ENCODE data around the gene EFS. TPM values are rescaled to one million over a fixed set of nuclear protein-coding genes. Genes with fewer than 3 reads are reported as not detected.

EFS gene
- polyA plus RNA-seq, 1 donor (not counting 4 experiments of a cell fraction or from before 2014, with no cell fraction given) = 1.4 TPM

- H3K36me3 ChIP-seq (ENCODE audit: control insufficient read depth in 2 of 2, extremely low read depth in 1 of 2, insufficient read depth in 2 of 2, low read length in 2 of 2) = peaks cover 0 to 2% of the 10 kb centered on the region in 2 experiments
- no peak for FAIRE-seq
- dilution Hi-C loops (cut with MboI; ENCODE audit: extremely low pct_ligation_motif_present, low sequenced_read_pairs) = no loop called here
Measured at GRCh38 chr14:23355871-23356435, 9.0 kb downstream of the EFS start.

GRCh38 chr14:23354990-23355389 lies 10.0 kb downstream of the EFS start:
- dilution Hi-C loops (cut with MboI; ENCODE audit: extremely low pct_ligation_motif_present, low sequenced_read_pairs) = no loop called here
- no peak overlapping the region for H3K4me2 ChIP-seq (ENCODE audit: control insufficient read depth, extremely low read depth, insufficient read depth, low read depth, low read length)
- no peaks in the 10 kb centered on the region for H3K9me1 ChIP-seq (ENCODE audit: control insufficient read depth, extremely low read depth, insufficient read depth, low read length)
- H3K27me3 ChIP-seq (ENCODE audit: control insufficient read depth, extremely low read depth, insufficient read depth, low read length) = peaks cover 20% of the 10 kb centered on the region
- H4K20me1 ChIP-seq (ENCODE audit: control insufficient read depth, extremely low read depth, insufficient read depth, low read length) = no peaks in the 10 kb centered on the region
- no peak overlapping the region for H3K4me3 ChIP-seq (ENCODE audit: control insufficient read depth in 2 of 3, extremely low read depth in 1 of 3, insufficient read depth in 2 of 3, low read depth in 1 of 3, low read length in 3 of 3)
- no peak overlapping the region for H3K9ac ChIP-seq (ENCODE audit: control insufficient read depth, extremely low read depth, insufficient read depth, low read length)
- DNase-seq (ENCODE audit: low read depth, low spot score) = no peak
- no peak for FAIRE-seq
- H3K79me2 ChIP-seq (ENCODE audit: control insufficient read depth, insufficient read depth, low read length) = no peaks in the 10 kb centered on the region
- H3K27ac ChIP-seq (ENCODE audit: control insufficient read depth, insufficient read depth, low read length) = no peak overlapping the region
- H3K36me3 ChIP-seq (ENCODE audit: control insufficient read depth in 2 of 2, extremely low read depth in 1 of 2, insufficient read depth in 2 of 2, low read length in 2 of 2) = peaks cover 0 to 2% of the 10 kb centered on the region in 2 experiments
- peaks cover 3% of the 10 kb centered on the region for H3K4me1 ChIP-seq (ENCODE audit: control insufficient read depth, extremely low read depth, insufficient read depth, low read length)
- H2AFZ ChIP-seq (ENCODE audit: control insufficient read depth, low read length) = no peak overlapping the region
- TF ChIP-seq EZH2 (IDR thresholded peaks at IDR 0.05; ENCODE audit: low read length) (no peak), CTCF (optimal IDR thresholded peaks at IDR 0.05 in 1 of 3, IDR thresholded peaks at IDR 0.05 in 1 of 3, conservative IDR thresholded peaks at IDR 0.05 in 1 of 3; ENCODE audit: extremely low read depth in 1 of 3, insufficient read depth in 2 of 3, low read length in 3 of 3) (no peak)
- no peaks in the 10 kb centered on the region for H3K9me3 ChIP-seq (ENCODE audit: control insufficient read depth, low read depth, low read length)

More at GRCh38 chr14:23355871-23356435, 9.0 kb downstream of the EFS start:
- Histone ChIP-seq H3K4me1 (ENCODE audit: control insufficient read depth, extremely low read depth, insufficient read depth, low read length) (peaks cover 3% of the 10 kb centered on the region), H3K9ac (ENCODE audit: control insufficient read depth, extremely low read depth, insufficient read depth, low read length) (no peak overlapping the region), H2AFZ (ENCODE audit: control insufficient read depth, low read length) (no peak overlapping the region), H3K79me2 (ENCODE audit: control insufficient read depth, insufficient read depth, low read length) (no peaks in the 10 kb centered on the region), H3K4me3 (ENCODE audit: control insufficient read depth in 2 of 3, extremely low read depth in 1 of 3, insufficient read depth in 2 of 3, low read depth in 1 of 3, low read length in 3 of 3) (no peak overlapping the region), H3K9me3 (ENCODE audit: control insufficient read depth, low read depth, low read length) (no peaks in the 10 kb centered on the region), H3K9me1 (ENCODE audit: control insufficient read depth, extremely low read depth, insufficient read depth, low read length) (no peaks in the 10 kb centered on the region), H3K4me2 (ENCODE audit: control insufficient read depth, extremely low read depth, insufficient read depth, low read depth, low read length) (no peak overlapping the region), H3K27ac (ENCODE audit: control insufficient read depth, insufficient read depth, low read length) (no peak overlapping the region), H4K20me1 (ENCODE audit: control insufficient read depth, extremely low read depth, insufficient read depth, low read length) (no peaks in the 10 kb centered on the region), H3K27me3 (ENCODE audit: control insufficient read depth, extremely low read depth, insufficient read depth, low read length) (peaks cover 19% of the 10 kb centered on the region)
- no peak for DNase-seq (ENCODE audit: low read depth, low spot score)
- TF ChIP-seq CTCF (optimal IDR thresholded peaks at IDR 0.05 in 1 of 3, IDR thresholded peaks at IDR 0.05 in 1 of 3, conservative IDR thresholded peaks at IDR 0.05 in 1 of 3; ENCODE audit: extremely low read depth in 1 of 3, insufficient read depth in 2 of 3, low read length in 3 of 3) = no peak
- no peak for TF ChIP-seq EZH2 (IDR thresholded peaks at IDR 0.05; ENCODE audit: low read length)
